ENCODE measurements around the gene CA10. TPM values are rescaled to one million over a fixed set of nuclear protein-coding genes. Genes with fewer than 3 reads are reported as not detected.

The CA10 gene
- total RNA-seq, 4 donors from 2014 or later, result not detected

- DNase-seq (ENCODE audit: low spot score), result no peak
- ATAC-seq (ENCODE audit: low FRiP score), result no peak
Observed at GRCh38 chr17:52134641-52135040, 23.9 kb downstream of the CA10 start.

GRCh38 chr17:52128721-52129120, 29.8 kb downstream of the CA10 start:
- no peak for ATAC-seq (ENCODE audit: low FRiP score)
- no peak for TF ChIP-seq CTCF (IDR thresholded peaks at IDR 0.05)
- no peak for DNase-seq (ENCODE audit: low spot score)

More at GRCh38 chr17:52134641-52135040, 23.9 kb downstream of the CA10 start:
- no peak for TF ChIP-seq CTCF (IDR thresholded peaks at IDR 0.05)

GRCh38 chr17:52124993-52125392, 33.5 kb downstream of the CA10 start:
- DNase-seq (ENCODE audit: low spot score) (no peak), ATAC-seq (ENCODE audit: low FRiP score) (no peak)
- TF ChIP-seq CTCF (IDR thresholded peaks at IDR 0.05), result no peak

GRCh38 chr17:52124561-52124960, 34.0 kb downstream of the CA10 start:
- no peak for DNase-seq (ENCODE audit: low spot score)
- no peak for TF ChIP-seq CTCF (IDR thresholded peaks at IDR 0.05)
- no peak for ATAC-seq (ENCODE audit: low FRiP score)

- no peak for TF ChIP-seq CTCF (IDR thresholded peaks at IDR 0.05)
- no peak for ATAC-seq (ENCODE audit: low FRiP score)
- no peak for DNase-seq (ENCODE audit: low spot score)
Observed at GRCh38 chr17:52120465-52120864, 38.0 kb downstream of the CA10 start.

- ATAC-seq (ENCODE audit: low FRiP score) (no peak), DNase-seq (ENCODE audit: low spot score) (no peak)
- no peak for TF ChIP-seq CTCF (IDR thresholded peaks at IDR 0.05)
Observed at GRCh38 chr17:52110923-52111581, 47.5 kb downstream of the CA10 start.

GRCh38 chr17:52106638-52107261, 51.8 kb downstream of the CA10 start:
- DNase-seq (ENCODE audit: low spot score) (peak; percentile 44), ATAC-seq (ENCODE audit: low FRiP score) (peak; percentile 66)
- TF ChIP-seq CTCF (IDR thresholded peaks at IDR 0.05), result peak in 2 of 3 donors; percentile 33 to 52
